ENCODE results near the gene ITPR1.

GRCh38 chr3:4497005-4497692 is 4.0 kb downstream of the ITPR1 start:
- no peak for TF ChIP-seq CTCF (IDR thresholded peaks at IDR 0.05 in 2 of 3, conservative IDR thresholded peaks at IDR 0.05 in 1 of 3; ENCODE audit: control insufficient read depth in 2 of 3, extremely low read depth in 1 of 3, insufficient read depth in 1 of 3, low read depth in 3 of 3, low read length in 3 of 3)
- TF ChIP-seq FOXK2 (IDR thresholded peaks at IDR 0.05): no peak
- no peak for TF ChIP-seq TCF12 (IDR thresholded peaks at IDR 0.05; ENCODE audit: low read depth, low read length)
- TF ChIP-seq TBL1XR1 (IDR thresholded peaks at IDR 0.05; ENCODE audit: low read depth, low read length): no peak
- no peak for TF ChIP-seq RCOR1 (conservative IDR thresholded peaks at IDR 0.05; ENCODE audit: low read depth, low read length)
- no peak for TF ChIP-seq RFX5 (IDR thresholded peaks at IDR 0.05; ENCODE audit: low read depth, low read length)
- no peak for TF ChIP-seq SRF (IDR thresholded peaks at IDR 0.05; ENCODE audit: low read depth in 2 of 2, low read length in 2 of 2)
- no peak for TF ChIP-seq JUND (IDR thresholded peaks at IDR 0.05; ENCODE audit: low read depth, low read length)
- TF ChIP-seq ZNF274 (IDR thresholded peaks at IDR 0.05; ENCODE audit: insufficient read depth, insufficient read length): no peak
- TF ChIP-seq EGR1 (IDR thresholded peaks at IDR 0.05; ENCODE audit: borderline replicate concordance in 1 of 2, low read depth in 2 of 2, low read length in 2 of 2): no peak
- TF ChIP-seq NFYB (IDR thresholded peaks at IDR 0.05; ENCODE audit: insufficient read depth, low read depth, low read length): no peak
- TF ChIP-seq TAF1 (IDR thresholded peaks at IDR 0.05; ENCODE audit: borderline replicate concordance, low read depth, low read length): no peak

All from GM12878 (cell line).